A549 (cell line): ENCODE results near the gene RENBP.

ENCODE experiments used
- BHLHE40 ChIP-seq: IDR thresholded peaks from 2 replicates; pipeline ENCODE4 v1.6.1; 2012; ENCODE audit warnings: low read depth, low read length, inconsistent platforms
- EP300 ChIP-seq, 2 experiments: fragments of >200 bp; sonication (Bioruptor Twin); formaldehyde crosslinking; IDR thresholded peaks; 2 replicates in 1 of 2; 3 replicates in 1 of 2; pipeline ENCODE4 v1.6.1; 2016 to 2017
- ESRRA ChIP-seq: fragments of 150-350 bp; IDR thresholded peaks from 2 replicates; pipeline ENCODE4 v1.6.1; 2014; ENCODE audit warnings: mild to moderate bottlenecking, low read length, borderline replicate concordance
- HOXB13 ChIP-seq: fragments of 250-450 bp; sonication (Bioruptor Pico); IDR thresholded peaks from 2 replicates; pipeline ENCODE4 v1.5.0; 2020; ENCODE audit warnings: low read depth, mild to moderate bottlenecking, moderate library complexity
- JUN ChIP-seq, 2 experiments: fragments of >200 bp; sonication (Bioruptor Twin); formaldehyde crosslinking; IDR thresholded peaks; 2 replicates in 1 of 2; 3 replicates in 1 of 2; pipeline ENCODE4 v1.6.1; 2016 to 2017
- KDM1A ChIP-seq: fragments of 200-600 bp; sonication (generic); IDR thresholded peaks from 2 replicates; pipeline ENCODE4 v1.6.1; 2016; ENCODE audit warnings: low read depth, mild to moderate bottlenecking
- MYC ChIP-seq: IDR thresholded peaks from 2 replicates; pipeline ENCODE4 v1.6.1; 2012; ENCODE audit warnings: mild to moderate bottlenecking, inconsistent platforms, low read length, improper control_type of control experiment, borderline replicate concordance
- POLR2A ChIP-seq: IDR thresholded peaks from 2 replicates; pipeline ENCODE4 v1.6.1; 2012; ENCODE audit warnings: mild to moderate bottlenecking, low read length
- RARB ChIP-seq: fragments of 250-450 bp; sonication (Bioruptor Pico); IDR thresholded peaks from 2 replicates; pipeline ENCODE4 v1.8.0; 2021; ENCODE audit warnings: mild to moderate bottlenecking, moderate library complexity
- SMC3 ChIP-seq: fragments of >200 bp; sonication (Bioruptor Twin); formaldehyde crosslinking; IDR thresholded peaks from 3 replicates; pipeline ENCODE4 v1.6.1; 2018; ENCODE audit warnings: inconsistent platforms
- TF ChIP-seq, protein P1 (sequence below): fragments of 200-600 bp; sonication (generic); IDR thresholded peaks from 2 replicates; pipeline ENCODE4 v1.6.1; 2016; ENCODE audit warnings: antibody characterized with exemption, mild to moderate bottlenecking, moderate library complexity
- TF ChIP-seq, protein P2 (sequence below): fragments of >200 bp; sonication (Bioruptor Twin); formaldehyde crosslinking; IDR thresholded peaks from 3 replicates; pipeline ENCODE4 v1.5.1; 2016
- TF ChIP-seq, protein P3 (sequence below): IDR thresholded peaks from 2 replicates; pipeline ENCODE4 v1.6.1; 2012

- TF ChIP-seq MYC: no peak
- TF ChIP-seq, protein P1, sequence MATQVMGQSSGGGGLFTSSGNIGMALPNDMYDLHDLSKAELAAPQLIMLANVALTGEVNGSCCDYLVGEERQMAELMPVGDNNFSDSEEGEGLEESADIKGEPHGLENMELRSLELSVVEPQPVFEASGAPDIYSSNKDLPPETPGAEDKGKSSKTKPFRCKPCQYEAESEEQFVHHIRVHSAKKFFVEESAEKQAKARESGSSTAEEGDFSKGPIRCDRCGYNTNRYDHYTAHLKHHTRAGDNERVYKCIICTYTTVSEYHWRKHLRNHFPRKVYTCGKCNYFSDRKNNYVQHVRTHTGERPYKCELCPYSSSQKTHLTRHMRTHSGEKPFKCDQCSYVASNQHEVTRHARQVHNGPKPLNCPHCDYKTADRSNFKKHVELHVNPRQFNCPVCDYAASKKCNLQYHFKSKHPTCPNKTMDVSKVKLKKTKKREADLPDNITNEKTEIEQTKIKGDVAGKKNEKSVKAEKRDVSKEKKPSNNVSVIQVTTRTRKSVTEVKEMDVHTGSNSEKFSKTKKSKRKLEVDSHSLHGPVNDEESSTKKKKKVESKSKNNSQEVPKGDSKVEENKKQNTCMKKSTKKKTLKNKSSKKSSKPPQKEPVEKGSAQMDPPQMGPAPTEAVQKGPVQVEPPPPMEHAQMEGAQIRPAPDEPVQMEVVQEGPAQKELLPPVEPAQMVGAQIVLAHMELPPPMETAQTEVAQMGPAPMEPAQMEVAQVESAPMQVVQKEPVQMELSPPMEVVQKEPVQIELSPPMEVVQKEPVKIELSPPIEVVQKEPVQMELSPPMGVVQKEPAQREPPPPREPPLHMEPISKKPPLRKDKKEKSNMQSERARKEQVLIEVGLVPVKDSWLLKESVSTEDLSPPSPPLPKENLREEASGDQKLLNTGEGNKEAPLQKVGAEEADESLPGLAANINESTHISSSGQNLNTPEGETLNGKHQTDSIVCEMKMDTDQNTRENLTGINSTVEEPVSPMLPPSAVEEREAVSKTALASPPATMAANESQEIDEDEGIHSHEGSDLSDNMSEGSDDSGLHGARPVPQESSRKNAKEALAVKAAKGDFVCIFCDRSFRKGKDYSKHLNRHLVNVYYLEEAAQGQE: no peak
- no peak for TF ChIP-seq KDM1A
- TF ChIP-seq, protein P2, sequence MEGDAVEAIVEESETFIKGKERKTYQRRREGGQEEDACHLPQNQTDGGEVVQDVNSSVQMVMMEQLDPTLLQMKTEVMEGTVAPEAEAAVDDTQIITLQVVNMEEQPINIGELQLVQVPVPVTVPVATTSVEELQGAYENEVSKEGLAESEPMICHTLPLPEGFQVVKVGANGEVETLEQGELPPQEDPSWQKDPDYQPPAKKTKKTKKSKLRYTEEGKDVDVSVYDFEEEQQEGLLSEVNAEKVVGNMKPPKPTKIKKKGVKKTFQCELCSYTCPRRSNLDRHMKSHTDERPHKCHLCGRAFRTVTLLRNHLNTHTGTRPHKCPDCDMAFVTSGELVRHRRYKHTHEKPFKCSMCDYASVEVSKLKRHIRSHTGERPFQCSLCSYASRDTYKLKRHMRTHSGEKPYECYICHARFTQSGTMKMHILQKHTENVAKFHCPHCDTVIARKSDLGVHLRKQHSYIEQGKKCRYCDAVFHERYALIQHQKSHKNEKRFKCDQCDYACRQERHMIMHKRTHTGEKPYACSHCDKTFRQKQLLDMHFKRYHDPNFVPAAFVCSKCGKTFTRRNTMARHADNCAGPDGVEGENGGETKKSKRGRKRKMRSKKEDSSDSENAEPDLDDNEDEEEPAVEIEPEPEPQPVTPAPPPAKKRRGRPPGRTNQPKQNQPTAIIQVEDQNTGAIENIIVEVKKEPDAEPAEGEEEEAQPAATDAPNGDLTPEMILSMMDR: no peak
- no peak for TF ChIP-seq HOXB13 (CRISPR knock-in tag)
- no peak for TF ChIP-seq POLR2A
- TF ChIP-seq ESRRA: no peak
- TF ChIP-seq, protein P3, sequence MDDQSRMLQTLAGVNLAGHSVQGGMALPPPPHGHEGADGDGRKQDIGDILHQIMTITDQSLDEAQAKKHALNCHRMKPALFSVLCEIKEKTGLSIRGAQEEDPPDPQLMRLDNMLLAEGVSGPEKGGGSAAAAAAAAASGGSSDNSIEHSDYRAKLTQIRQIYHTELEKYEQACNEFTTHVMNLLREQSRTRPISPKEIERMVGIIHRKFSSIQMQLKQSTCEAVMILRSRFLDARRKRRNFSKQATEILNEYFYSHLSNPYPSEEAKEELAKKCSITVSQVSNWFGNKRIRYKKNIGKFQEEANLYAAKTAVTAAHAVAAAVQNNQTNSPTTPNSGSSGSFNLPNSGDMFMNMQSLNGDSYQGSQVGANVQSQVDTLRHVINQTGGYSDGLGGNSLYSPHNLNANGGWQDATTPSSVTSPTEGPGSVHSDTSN: no peak
- TF ChIP-seq SMC3: no peak
- TF ChIP-seq RARB (CRISPR knock-in tag): no peak
- TF ChIP-seq JUN (IDR thresholded peaks at IDR 0.05): no peak
- no peak for TF ChIP-seq BHLHE40
- no peak for TF ChIP-seq EP300 (IDR thresholded peaks at IDR 0.05)
These were observed 20.1 kb downstream of the RENBP start for GRCh38 chrX:153924149-153924861.
